AML-193 (cell line): ENCODE measurements around the gene WIPF2.
"Not testable (repeated sequence)": the region's sequence is repeated elsewhere in the genome, so short reads cannot be mapped to it uniquely, and the experiment has no call there.

ENCODE experiments used
- DNase-seq, 2 experiments: peaks; one replicate each; lab custom pipeline; 2025; lab: John Stamatoyannopoulos, UW

WIPF2 gene

DNA sequence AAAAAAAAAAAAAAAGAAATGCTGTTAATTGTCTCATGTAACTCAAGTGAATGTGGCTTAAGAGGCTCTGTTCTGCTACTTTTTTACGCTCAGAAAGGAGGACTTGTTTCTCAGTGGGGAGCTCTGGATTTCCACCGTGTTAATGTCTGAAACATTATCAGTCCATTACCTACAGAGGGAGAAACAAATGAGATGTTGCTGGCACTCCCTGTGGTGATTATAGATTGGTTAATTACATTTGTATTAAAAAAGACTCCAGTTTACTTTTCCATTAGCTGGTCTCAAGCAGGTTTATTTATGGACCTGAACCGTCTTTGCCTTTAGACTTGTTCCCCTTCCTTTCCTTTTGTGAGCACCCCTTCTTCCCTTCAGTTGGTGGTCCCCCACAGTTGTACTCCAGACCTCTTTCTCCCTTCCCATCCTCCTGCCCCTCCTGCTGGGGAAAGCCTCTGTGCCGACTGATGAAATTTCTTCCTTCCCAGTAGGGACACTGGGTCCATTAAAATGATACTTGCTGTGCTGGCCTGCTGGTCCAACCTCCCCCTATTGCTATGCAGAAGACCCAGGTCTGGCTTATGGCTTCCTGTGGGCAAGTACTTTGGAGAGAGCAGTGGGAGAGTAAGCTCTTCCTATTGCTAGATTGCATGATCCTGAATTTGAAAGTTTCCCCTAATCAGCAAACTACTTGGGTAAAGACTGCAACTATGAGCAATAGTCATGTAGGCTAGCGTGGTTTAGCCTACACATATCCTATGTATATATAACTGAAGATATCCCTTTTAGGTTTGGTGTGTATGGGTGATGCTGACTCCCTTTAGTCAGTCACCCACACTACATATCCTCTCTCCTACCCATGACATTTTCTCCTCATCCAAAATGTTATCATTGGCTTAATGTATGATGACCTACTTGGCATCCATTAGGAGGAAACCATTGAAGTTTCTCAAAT, 76.7 kb downstream of the WIPF2 start:
- DNase-seq = no peak

DNA sequence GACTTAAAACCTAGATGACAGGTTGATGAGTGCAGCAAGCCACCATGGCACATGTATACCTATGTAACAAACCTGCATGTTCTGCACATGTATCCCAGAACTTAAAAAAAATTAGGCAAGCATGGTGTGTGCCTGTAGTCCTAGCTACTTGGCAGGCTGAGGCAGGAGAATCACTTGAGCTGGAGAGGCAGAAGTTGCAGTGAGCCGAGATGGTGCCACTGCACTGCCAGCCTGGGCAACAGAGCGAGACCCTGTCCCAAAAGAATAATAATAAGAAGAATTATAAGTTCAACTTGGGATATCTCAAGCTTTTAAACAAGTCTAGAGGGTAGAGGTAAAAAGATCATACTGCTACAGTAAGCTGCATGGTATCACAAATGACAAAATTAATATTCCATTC, 78.4 kb downstream of the WIPF2 start:
- no peak for DNase-seq

DNA sequence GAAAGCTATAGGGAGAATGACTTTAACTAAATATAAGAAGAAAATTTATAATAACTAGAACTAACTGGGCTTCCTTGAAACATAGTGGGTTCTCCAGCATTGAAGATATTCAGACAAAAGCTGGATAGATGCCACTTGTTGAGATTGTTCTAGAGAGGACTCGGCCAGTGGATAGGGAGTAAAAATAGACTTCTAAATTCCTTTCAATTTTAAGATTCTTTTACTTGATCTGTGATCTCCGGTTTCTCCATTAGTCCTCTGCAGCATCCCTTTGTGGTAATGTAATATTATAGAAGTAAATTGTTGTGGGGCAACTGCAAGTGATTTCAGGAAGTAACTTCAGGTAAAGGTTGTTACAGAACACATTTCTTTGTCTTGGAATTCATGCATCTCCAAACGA, 79.6 kb downstream of the WIPF2 start:
- DNase-seq = no peak

DNA sequence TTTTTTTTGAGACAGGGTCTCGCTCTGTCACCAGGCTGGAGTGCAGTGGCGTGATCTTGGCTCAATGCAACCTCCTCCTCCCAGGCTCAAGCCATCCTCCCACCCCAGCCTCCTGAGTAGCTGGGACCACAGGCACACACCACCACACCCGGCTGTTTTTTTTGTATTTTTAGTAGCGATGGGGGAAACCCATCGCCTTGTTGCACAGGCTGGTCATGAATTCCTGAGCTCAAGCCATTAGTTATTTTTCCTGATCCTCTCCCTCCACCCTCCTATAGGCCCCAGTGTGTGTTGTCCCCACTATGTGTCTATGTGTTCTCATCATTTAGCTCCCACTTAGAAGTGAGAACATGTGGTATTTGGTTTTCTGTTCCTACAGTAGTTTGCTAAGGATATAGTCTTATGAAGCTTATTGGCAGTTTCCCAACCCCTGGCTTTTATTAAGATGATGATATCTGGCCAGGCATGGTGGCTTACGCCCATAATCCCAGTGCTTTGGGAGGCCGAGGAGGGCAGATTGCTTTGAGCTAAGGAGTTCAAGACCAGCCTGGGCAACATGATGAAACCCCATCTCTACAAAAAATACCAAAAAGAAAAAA, 80.2 kb downstream of the WIPF2 start:
- not testable (repeated sequence) for DNase-seq

DNA sequence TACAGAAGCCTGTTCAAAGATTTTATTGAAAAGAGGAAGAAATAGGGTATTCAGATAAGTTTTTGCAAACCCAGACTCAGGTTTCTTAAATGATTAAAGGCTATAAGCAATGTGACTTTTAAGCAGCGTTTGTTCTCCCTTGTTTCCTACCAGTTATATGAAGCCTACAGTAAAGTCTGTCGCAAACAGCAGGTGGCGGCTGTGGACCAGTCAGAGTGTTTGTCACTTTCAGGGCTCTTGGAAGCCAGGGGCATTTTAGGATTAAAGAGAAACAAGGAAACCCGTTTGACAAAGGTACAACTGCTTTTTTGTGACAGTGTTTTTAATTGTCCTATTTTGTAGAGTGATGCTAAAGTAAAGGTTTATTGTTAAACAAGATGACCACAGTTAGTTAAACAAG, 82.2 kb downstream of the WIPF2 start:
- DNase-seq = no peak

DNA sequence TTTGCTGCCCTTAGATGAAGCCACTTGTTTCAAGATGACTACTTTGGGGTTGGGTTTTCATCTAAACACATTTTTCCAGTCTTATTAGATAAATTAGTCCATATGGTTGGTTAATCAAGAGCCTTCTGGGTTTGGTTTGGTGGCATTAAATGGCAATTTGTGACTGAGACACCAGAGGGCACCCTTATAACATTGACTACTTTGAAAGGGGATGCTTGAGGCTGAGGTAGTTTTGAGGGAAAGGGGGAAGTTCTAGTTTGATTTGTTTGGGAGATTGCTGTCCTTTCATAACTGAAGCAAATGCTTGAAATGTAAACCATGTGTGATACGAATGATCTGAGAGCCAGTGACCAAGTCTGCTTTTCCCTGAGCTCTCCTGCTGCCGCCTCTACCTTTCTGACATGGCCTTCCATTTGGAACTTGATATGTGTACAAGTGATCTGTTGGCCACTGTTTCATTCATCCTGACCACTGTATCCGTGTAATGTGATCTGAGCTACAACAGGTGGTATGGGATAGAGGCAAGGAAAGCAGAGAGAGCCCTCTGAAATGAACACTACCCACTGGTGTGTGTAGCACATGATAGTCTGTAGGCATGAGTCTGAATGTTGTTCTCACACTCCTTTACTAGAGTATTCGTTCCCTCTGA, 84.0 kb downstream of the WIPF2 start:
- DNase-seq = peak; percentile 85 to 87

DNA sequence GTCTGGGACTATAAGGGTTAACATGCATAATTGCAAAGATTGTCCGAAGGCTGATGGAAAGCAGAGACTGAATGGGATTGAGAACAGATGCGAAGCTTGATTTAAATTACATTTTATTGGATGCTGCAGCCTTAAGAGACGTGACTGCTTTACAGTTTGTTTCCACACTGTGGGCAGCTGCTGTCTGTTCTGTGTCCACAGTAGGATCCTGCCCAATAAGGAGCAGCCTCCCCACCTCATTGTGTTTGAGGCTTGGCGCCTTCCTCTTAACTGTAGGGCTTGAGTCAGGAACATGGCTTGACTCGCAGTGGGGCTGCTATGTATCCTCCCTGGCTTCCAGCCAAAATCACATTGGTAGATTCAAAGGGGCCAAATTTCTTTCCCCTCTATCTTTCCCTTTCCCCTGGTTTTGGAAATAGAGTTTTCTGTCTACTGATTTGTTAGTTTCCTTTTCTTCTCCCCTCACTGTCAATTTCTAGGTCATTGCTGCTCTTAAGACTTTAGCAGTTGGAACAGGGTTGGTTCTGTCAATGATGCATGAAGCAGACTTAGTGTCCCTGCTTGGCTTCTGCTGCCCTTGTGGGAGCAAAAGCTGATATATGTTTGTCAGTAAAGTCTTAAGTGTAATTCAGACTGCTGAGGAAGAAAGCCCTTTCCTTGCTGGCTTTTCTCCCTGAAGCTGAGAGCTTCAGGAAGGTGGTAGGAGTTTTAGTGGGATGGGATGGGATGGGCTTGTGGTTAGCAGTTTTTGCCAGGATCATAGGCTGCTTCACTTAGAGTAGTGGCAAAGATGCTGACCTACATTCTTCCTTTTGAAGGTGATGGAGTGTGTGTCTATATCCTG, 84.8 kb downstream of the WIPF2 start:
- DNase-seq = no peak

DNA sequence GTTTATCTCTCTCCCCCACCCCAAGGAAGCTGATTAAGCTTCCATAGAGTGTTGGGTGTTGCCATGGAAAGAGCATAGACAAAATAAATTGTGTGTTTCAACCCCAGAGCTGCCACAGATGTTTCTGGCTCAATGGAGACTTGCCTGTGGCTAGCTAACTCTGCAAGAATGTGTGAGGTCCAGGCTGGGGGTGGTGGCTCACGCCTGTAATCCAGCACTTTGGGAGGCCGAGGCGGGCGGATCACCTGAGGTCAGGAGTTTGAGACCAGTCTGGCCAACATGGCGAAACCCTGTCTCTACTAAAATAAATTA, 85.4 kb downstream of the WIPF2 start:
- DNase-seq = not testable (repeated sequence)

DNA sequence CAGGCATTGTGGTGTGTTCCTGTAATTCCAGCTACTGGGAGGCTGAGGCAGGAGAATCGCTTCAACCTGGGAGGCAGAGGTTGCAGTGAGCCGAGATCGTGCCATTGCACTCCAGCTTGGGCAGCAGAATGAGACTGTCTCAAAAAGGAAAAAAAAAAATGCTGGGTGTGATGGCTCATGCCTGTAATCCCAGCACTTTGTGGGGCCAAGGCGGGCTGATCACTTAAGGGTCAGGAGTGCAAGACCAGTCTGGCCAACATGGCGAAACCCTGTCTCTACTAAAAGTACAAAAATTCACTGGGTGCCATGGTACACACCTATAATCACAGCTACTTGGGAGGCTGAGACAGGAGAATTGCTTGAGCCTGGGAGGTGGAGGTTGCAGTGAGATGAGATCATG, 85.8 kb downstream of the WIPF2 start:
- not testable (repeated sequence) for DNase-seq

DNA sequence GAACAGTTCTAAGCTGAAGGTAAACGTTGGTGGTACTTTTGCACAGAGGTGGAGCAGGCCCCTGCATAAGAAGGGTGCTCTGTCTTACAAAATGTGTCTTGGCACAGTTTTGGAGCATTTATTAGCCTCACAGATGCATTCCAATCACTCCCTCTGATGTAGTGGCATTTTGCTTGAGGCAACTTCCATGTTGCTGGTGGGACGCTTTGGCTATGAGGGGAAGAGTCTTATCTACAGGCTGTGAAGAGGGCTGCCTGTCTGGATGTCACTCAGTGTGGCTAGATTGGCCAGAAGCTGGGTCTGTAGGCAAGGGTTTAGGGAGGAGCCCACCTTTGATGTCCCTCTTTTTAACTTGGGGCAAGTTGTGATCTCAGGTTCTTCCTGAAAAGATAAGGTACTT, 87.3 kb downstream of the WIPF2 start:
- DNase-seq = no peak

DNA sequence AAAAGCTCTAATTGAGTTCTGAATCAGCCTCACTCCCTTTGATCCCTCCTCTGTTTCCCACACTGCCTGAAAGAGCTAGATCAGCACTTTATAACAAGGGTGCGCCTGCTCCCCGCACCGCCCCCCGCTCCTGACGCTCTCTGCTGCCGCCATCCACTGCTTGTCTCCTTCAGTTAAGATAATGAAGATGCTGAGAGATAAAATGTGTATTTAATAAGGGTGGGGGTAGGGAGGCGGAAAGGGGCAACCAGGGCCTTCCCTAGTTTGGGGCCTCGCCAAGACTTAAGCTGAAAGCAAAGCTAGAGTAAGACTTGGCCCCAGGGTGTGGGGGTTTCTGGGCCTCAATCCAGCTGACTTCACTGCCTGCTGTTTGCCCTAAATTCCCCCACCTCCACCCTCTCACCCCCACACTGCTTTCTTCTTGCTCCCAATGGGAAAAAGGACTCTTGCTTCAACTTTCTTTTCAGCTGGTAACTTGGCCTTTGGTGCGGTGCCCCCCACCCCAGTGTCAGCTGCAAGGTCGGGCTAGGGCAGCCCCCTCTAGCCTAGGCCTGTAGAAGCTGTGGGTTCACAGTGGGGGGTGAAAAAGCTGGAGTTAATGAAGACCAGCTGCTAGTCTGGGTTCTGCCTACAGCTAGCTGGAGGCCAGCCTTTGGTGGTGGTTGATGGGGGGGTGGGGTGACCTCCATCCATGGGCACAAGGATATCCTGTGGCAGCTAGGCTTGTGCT, 88.1 kb downstream of the WIPF2 start:
- DNase-seq = no peak

DNA sequence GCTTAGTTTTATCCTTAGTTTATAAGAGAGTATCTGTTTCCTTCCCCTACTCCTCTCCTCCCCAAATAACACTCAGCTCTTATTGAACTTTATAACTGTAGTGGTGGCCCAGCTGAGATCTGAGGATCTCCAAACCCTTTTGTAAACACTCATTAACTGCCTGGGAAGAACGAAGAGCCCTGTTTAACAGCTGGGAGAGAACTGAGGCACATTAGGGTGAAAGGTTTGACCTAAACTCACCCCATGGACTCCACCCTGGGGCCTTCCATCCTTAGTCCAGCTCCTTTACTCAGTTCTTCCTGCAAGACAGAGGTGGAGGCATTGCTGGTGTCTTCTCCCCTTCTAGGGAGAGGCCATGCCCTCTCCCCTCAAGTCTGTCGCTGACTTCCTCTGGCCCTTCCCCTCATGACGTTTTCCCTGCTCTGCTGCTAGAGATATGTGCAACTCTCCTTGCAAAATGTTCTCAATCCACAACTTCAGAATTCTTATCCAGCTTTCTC, 88.7 kb downstream of the WIPF2 start:
- no peak for DNase-seq

DNA sequence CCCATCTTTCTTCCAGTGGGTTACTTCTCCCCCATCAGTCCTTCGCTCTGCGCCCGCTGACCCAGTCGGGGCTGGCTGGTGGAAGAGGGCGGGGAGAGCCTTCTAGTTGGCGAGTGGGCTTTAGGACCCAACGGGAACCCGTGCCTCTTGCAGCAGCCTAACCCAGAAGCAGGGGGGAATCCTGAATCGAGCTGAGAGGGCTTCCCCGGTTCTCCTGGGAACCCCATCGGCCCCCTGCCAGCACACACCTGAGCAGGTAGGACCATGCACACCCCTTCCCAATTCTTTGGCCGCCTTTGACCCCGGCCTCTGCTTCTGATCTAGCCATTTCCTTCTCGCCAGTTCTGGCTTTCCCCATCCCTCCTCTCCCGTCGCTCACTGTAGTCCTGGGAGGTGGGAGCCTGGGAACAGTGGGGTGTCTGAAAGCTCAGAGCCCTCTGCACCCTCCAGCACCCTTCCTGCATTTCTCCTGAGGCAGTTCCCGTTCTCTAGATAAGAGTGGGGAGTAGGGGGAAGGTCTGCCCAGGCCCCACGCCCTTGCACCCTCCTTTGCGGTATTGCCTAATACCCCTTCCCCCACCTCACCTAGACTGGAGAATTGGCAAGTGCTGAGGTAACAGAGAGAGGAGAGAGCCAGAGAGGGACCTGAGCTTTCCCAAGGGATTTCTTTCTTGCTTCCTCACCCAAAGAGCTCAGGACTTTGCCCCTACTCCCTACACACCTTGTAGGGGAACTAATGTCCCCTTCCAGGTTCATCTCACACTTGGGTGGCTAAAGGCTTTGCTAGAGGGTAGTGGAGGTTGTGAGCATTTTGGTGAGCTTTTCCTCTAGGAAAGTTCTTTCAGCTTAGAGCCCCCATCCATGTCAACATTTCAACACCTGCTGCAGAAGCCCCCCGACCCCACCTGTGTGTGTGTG, 90.2 kb downstream of the WIPF2 start, which contains the start of gene RARA:
Gene RARA (plus strand): TSS at position 150 of the 918 bp plus-strand sequence. CDS start 22,039 bp downstream, outside the sequence.
- DNase-seq = no peak

DNA sequence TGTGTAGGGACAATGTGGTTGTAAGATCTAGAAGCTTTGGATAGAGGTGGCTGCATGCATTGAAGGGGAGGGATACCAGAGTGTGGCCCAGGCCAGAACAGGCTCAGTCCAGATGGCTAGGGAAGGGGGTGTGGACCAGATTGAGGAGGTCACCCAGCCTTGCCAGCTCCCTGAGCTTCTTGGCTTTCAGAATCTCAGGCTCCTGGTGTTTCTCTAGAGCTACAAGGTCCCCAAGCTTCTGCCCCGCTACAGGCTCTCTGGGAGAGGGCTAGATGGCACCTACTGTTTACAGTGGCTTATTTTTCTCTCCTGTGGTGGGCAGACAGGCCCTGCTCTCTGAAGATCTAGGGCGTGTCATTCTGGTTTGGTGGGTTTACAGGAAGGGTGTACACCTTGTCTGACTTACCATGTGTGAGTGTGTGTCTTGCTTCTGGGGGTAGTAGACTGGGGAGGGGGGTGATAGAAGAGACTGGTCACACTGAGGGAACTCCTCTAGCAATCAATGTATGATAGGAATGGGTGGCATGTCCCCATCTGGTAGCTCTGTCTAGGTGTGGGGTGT, 90.9 kb downstream of the WIPF2 start:
- no peak for DNase-seq

DNA sequence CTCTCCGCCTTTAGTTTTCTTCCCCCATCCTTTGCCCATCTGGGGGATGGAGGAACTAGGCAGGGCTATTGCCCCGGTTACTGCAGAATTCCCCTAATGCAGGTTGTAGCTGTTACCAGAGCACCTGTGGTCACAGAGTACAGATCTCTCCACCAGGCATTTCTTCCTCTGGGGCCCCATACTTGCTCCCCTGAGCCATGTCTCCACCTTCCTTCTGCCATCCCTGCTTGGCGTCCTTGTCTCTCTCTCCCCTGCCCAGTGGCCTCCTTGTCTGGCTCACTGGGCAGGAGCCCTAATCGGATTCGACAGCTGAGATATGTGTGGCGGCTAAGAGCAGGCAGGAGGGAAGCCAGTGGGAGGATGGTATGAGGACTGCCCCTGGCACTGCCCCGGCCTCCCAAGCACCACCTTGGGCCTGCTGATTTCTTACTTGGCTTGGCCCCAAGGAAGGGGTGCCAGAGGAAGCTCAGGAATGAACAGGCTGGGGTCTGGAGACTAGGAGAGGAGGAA, 91.8 kb downstream of the WIPF2 start:
- no peak for DNase-seq

DNA sequence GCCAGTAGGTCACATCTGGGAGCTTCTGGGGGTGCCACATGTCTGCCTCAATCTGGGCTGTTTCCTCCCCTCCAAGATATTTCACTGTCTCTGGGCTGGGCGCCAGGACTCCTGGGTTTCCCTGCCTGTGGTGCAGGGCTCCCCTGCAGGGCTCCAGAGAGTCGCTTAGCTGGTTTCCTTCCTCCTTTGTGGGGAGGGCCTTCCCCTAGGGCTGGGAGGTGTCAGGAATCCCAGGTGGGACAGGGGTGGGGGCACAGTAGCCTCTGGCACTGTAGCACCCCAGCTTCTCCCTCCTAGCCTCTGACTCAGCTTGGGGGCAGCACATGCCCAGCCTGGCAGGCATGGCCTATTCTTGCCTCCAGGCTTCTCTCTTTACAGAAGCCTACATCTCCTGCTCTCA, 92.5 kb downstream of the WIPF2 start:
- peak; percentile 63 to 71 for DNase-seq

DNA sequence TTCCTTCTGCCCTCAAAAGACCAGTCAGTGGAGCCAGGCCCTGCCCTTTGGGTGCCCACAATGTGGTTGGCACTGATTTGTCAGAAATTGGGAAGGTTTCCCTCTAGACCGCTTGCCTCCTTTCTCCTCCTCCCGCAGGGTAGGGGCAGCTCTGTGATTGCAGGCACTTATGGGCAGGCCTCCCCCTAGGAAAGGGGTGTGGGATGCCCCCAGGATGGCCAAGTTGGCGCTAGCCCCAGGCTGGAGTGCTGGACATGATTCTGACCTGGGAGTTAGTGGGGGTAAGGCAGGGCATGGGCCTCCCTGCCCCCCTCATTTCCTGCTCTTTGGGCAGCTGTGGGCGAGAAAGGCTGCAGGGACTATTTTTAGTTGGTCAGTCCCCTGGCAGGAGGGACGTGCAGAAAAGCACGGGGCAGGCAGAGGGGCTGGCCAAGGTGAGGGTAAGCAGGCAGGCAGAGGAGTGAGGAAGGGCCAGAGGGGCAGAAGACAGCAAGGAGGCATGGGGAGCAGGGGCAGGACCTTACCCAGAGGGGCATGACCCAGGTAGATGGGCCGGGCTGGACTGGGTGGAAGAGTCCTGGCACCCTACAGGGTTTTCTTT, 93.1 kb downstream of the WIPF2 start:
- DNase-seq = no peak

DNA sequence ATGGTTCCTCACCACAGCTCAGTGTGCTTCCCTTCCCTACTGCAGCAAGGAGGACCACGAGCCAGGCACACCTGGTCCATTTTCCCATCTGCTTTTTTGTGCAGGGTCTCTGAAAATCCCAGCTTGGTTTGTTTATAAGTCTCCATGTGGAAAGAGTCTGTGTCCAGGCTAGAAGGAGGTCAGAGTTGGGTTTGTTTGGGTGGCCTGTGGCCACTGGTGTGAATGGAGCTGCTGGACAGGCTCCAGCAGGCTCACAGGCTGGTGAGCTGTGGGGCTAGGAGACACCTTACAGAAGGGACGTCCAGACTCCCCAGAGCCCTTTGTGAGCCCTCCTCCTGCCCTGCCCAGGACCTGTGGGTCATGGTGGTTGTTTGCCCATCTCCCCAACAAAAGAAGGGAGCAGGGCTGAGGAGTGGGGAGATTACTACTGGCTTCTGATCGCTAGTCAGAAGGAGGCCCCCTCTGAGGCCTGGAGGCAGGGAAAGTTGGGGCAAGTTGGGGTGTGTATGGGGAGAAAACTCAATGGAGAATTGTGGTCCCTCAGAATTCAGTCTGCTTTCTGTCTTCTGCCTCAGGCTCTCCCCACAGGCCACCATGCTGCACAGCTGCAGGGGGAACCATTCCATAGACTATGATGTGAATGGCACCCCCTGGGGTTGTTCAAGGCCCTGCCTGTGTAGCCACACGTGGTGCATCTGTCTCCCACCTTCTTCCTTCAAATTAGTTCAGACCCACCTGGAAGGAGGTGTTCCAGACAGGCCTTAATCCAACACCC, 94.0 kb downstream of the WIPF2 start:
- DNase-seq = no peak
